COLO829 (cell line): ENCODE measurements around the gene CPNE4.
A peak's percentile ranks its signal among the peaks of the same experiment; 100 is the strongest.
"Not testable (repeated sequence)": the region's sequence is repeated elsewhere in the genome, so short reads cannot be mapped to it uniquely, and the experiment has no call there.

ENCODE experiments used
- DNase-seq: peaks from one replicate; pipeline ENCODE4 v3.0.0; 2012; ENCODE audit warnings: low spot score

CPNE4 gene

DNA sequence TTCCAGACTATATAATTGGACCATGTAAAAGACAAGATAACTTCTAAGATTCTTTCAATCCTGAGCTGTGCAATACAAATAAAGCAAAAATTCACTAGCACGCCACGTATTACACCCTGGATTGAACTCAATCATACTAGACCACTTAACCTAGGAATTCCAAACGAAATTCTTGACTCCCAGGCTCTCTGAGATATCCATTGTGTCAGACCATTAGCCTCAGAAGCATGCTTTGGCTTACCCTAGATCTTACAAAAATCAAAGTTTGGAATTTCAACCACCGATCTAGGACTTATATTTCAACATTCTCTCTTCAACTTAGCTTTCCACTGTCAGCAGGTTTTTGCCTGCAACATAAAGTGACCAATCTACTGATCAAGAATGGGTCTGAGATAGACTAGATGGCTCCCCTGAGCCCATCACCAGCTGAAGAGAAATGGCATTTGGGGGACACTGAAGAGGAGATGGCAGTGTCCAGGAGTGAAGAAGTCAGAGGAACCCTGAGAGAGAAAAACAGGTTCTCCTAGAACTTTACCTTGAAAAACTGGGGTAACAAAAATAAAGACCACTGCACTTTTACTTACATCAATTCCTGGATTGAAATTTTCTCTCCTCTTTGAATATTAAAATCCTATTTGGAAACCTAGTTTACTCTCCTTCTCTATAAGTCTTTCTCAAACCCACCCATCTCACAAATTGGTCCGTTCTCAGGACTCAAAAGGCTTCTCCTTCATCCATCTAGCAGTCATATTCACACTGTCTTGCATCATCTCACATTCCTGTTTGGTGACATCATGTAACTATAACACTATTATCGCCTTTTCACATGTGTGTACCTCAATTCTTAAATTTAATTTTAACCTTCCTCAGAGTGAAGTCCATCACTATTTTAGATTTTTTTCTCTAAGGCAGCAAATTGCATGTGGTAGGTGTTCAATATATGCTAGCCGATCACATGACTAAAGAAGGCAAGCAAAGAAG is 18.5 kb downstream of the CPNE4 start:
- no peak for DNase-seq

DNA sequence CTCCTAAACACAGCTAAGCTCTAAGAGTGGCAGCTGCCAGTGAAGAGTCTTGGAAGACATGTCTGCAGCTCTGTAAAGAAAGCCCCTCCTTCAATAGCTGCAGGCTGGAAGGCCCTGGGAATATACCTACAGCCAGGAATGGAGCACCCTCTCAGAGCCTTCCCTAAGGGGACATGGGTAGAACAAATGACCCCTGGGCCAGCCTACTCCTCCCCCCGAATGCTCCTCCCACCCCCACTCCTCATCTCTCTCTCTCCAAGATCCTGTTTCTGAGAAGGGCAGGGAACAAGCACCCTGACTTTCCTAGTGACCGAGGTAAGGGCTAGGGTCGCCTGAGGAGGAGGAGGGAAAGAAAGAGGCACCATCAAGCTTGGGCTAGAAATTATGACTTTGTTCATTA is 20.7 kb downstream of the CPNE4 start:
- DNase-seq: no peak

DNA sequence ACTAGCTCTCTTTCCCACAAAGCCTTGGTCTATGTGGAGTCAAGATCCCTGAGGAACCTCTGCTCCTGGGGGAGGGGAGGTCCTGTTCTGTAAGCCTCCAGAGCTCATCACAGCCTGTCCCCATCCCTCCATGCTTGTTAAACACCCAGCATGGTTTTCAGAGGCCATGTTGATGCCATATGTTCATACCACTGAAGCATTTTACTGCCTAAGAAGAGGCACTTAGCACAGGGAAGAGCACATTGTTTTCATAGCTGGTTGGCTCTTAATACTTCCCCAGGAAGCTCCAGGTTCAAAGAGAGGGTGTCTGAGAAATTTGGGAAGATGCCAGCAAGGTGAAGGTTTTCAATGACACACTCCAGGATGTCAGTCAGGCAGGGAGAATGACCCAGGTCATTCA is 25.6 kb downstream of the CPNE4 start:
- DNase-seq: no peak

DNA sequence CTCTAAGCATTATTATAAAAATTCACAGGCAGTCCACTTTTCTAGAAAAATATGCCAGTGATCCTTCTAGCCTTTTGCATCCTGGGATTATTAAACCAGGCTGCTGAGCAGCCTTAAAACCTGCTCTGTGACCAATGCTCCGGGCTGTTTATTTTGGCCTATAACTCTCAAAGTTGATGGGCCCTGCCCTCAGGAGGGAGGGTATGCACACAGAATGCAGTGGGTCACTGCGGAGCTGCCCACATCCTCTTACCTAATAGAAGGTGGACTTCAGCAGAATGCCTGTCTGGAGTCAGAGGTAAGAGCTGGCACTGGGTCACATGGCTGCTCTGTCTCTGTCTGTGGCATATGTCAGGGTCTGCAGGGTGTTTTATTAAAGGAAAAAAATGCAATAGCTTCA is 26.0 kb downstream of the CPNE4 start:
- DNase-seq: no peak

DNA sequence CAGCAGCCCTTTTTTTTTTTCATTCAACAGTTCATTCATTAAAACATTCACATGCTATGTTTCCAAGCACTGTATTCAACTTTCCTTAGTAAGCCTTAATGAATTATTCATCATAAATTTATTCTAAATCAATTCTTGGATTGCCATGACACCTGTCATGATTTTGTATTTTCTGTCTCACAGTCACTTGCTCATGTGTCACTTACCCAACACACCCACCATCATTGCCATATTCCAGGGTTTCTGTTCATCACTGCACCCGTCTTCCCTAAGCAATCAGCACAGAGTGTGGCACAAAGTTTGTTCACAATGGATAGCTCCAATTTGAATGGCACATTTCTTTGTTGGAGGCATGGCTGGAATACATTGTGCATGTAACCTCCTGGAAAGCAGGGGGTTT is 27.2 kb downstream of the CPNE4 start:
- no peak for DNase-seq

DNA sequence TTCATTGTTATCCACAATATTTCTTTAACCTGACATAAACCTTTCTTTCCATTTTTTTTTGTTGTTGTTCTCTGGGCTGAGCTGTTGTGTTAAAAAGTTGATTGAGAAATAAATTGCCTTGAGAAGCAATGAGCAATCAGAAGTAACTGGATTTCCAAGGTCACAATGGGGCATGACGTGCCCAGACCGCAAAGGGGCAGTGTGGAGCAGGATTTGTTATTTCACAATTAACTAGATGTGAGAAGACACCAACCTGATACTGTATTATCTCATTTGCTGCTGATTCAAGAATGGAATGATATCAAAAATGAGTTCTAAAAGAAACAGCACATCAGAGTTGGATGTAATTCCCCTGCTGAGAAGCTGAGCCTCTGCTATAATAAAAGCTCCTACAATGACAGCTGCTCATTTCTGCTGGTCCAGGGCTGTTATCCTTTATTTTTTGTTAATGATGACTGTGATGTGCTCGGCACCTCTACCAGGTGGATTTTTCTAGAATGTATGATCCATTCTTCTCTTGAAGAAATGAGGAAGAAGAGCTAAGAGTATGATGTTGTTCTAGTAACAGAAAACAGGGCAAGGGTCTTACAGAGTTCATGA is 28.1 kb downstream of the CPNE4 start:
- DNase-seq: peak; percentile 50

DNA sequence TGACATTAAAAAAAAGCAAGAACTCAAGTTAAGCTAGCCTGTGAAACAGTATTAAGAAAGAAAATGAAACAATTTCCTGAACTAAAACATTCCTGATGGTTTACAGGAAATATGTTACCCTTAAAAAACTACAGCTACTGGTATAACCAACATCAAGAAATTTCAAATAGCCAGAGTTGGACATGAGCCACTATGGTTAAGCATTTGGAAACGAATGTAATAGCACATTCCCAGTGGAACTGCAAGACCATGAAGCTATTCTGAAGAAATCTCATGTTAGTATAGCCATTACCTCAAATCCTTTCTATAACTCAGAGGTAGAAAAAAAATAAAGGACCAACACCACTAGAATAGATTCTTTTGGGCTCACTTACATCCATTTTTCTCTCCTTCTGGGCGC is 30.2 kb downstream of the CPNE4 start:
- DNase-seq: no peak

DNA sequence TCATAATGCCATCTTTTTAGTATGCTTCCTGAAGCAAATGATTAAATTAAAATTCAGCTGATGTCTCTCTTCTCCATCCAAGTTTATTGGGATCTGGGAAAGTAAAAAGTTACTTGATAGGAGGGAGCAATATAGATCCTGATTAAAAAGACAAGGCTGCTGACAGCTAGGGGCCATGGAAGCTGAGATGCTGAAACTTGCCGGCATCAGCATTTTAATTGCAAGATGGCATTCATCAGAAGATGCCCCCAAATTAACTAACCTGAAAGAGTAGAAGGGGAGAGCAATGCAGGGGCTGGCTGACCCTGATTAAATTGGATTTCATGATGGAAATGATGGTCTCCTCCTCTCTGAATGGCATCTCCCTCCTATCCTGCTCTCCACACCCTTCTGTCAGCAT is 31.1 kb downstream of the CPNE4 start:
- DNase-seq: no peak

DNA sequence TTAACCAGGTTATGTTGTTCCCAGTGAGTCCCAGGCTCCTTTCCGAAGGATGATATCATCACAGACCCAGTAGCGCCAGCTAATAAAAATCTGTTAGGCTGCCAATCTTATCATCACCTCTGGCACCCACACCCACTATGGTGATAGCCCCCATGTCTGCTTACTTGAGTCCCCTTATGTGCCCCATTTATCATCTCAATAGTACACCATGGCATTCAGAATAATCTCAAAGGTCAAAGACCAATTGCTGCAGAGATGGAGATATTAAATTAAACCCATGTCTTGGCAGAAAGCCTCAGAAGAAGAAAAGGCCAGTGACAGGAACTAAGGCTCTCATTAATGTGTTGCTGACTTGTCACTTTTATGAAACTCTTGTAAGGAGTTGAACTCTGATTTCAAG is 32.8 kb downstream of the CPNE4 start:
- no peak for DNase-seq

DNA sequence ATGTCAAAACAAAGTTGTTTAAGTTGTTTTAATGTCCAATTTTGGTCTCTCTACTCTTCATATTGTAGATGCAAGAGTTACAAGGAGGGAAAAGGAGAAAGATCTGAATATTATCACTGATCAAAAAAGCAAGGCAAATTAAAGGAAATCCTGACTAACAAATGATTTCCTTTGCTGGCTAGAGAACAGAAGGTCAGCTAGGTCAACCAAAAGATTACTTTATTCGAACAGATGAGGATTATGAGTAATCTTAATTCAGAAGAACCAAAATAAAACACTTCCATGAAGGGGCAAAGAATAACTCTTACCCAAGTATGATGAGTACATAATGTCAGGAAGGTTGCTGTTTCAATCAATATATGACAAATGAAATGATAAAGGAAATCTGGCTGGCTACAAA is 33.8 kb downstream of the CPNE4 start:
- no peak for DNase-seq

DNA sequence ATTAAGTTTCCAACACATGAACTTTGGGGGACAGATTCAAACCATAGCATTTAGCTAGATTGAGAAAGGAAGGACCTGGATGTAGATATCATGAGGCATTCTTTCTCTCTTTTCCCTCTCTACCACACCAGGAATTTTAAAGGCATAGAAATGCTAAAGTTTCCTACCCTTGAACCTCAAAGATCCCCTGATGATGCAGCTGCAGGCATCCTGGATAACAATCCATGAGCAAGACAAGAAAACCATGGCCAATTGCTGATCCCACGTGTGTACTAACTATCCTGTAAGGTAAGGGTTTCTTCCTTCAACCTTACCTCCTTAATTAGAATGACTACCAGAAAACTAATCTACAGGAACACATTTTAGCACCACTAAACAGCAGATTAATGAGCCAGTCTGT is 36.8 kb downstream of the CPNE4 start:
- DNase-seq: no peak

DNA sequence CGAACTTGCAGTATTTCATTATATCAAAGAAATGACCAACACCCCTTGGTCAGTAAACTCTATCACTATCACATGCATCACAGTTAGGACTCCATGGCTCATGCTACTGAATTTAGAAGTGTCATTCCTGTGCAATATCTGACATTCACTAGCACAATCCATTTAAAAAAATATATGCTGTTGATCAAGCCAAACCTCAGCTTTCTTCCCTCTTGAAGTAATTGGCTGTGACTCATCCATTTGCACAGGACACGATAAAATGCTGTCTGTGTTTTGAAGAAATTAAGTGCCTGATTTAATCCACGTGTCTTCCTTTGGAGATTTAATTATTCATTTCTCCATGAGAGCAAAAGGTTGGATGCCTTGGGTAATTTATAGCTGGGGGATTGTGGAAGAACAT is 38.9 kb downstream of the CPNE4 start:
- DNase-seq: peak; percentile 63

DNA sequence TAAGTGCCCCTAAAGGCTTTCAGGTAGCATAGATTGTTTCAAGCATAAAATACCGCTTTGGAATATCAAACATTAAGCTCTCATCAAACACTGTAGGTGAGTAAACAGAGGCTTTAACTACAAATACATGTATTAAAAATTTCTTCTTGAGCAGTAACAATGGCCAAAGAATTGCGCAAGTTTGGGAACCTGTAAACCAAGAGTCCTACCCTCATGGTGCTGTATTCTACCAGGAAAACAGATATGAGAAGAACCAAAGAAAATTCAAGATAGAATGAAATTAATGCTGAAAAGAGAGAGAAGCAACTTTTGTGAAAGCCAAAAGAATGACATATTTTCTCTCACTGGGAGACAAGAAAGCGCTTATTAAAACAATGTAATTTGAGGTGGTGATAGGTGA is 45.5 kb downstream of the CPNE4 start:
- DNase-seq: no peak

DNA sequence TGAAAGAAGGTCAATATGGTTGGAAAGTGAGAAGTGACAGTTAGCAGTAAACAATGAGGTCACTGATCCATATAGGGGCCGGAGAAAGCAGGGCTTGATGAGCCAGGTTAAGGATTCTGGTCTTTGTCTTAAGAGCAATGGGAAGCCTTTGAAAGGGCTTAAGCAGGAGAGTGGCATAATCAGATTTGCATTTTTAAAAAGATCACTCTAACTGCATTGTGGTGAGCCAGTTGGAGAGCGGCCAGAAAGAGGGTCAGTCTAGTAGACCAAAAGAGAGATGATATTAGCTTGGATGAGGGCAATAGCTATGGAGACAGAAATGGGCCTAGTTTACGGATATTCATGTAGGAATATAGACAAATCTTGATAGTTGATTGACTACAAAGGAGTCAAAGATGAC is 46.6 kb downstream of the CPNE4 start:
- DNase-seq: no peak

DNA sequence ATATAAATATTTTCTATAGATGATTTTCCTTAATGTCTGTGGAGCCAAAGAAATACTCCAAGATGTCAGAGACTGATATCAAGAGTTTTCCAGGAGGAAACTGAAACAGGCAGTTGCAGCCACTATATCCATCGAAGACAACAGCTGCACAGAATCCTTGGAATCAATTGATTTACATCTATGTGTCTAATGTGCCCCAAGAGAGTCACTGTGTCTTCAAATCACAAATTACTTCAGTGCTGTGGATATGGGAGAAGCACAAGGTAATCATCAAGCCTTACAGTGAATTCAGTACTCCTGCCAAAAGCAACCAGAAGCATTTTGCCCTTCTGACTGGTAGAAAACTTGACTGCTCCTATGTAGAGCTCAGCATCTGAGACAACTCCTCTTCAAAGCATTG is 51.1 kb downstream of the CPNE4 start:
- DNase-seq: no peak

DNA sequence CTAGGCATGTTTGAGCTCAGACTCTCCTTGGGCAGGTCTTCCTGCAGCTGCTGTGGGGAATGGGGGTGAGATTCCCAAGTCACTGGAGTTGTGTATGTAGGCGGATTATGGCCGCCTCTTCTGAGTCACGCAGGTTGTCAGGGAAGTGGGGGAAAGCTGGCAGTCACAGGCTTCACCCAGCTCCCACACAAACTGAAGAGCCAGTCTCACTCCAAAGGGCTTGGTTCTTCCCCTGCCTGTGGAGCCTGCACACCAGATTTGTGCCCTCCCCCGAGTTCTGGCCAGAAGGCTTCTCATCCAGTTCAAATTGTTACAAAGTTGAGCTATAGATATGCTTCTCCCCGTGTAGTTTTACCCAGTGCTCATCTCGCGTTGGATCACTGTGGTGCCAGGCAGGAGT is 53.5 kb downstream of the CPNE4 start:
- no peak for DNase-seq

DNA sequence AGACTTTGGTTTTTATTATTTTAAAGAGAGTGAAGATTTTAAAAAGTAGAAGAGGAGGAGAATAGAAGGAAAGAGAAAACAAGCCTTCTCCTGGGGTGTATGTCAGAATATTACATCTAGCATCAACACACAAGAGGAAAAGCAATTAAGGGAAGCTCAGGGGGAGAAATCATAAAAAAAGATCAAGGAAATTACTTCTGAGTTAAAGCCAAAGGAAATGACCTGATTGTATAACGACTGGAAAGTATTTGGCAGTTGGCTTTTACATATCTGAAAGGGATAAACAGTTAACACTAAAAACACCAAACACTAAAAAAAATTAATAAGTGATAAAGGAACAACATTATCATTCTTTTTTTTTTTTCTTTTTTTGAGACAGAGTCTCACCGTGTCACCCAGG is 58.4 kb downstream of the CPNE4 start:
- no peak for DNase-seq

DNA sequence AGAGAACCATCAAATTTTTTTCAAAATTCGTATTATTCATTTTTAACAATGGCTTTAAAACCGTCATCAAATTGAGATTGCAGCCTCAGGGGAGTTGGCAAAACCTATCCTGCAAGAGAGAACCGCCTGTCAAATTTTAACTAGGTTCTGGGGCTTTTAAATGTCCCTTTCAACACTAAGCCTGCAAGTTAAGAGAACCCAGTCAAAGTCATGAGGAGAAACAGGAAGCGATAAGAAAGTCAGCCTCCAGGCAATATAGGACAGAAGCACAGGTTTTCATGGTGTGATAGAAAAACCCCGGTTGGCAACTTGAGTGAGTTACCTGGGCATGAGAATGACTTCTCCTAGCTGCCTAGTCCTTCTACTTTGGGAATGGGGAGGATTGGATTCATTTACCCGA is 59.8 kb downstream of the CPNE4 start:
- no peak for DNase-seq

DNA sequence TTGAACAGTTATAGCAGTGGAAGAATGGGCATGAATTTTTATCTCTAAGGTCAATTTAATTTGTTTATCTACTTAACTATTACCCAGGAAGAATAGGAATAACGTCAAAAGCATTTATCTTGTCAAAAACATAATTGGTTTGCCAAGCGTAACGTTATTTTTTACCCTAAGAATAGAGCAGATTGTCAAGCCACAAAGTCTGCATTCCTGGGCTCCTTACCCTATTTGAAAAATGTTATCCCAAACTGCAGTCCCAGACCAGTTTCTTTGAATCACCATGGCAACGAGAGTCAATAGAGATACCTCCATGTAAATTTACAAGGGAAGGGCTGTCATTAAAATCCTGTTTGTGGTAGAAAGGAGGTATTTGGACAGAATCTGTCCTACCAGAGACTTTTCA is 61.1 kb downstream of the CPNE4 start:
- no peak for DNase-seq

DNA sequence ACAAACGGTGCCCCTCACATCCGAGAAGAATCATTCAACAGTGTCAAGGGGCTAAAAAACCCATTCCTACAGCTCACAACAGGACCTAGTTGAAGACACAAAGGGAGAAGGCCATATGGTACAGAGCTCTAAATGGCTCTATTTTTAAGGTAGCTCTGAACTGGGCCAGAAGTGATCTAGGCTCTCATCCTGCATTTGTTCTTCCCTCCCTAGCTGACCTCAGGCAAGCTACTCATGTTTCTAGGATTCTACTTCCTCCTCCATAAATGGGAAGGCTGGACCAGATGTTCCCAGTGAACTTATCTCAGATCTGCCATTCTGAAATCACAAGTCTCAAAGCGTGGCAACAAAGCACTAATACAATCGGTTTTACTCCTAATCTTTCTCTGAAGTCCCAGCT is 62.3 kb downstream of the CPNE4 start:
- no peak for DNase-seq

DNA sequence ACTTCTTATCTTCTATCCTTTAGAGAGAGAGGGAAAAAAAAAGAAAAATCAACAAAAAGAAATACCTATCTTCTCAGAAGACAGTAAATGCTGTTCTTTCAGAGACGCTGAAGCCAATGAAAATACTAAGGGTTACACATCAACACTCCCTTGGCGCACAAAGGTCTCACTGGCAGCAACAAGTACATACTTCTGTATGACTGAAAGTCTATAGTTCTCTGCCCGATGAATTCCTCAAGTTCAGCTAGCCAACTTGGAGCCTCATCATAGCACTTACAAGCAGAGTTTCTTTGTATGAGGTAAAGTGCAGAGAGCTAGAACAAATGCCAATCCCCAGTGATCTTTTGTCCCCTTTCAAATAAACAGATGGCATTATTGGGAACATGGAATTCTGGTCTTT is 62.7 kb downstream of the CPNE4 start:
- DNase-seq: no peak

DNA sequence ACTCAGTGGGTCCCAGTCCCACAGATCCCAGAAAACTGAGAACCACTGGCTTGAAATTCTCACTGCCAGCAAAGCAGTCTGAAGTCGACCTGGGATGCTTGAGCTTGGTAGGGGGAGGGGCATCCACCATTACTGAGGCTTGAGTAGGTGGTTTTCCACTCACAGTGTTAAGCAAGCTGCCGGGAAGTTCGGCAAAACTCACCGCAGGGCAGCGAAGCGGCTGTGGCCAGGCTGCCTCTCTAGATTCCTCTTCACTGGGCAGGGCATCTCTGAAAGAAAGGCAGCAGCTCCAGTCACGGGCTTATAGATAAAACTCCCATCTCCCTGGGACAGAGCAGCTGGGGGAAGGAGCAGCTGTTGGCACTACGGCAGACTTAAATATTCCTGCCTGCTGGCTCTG is 71.4 kb downstream of the CPNE4 start:
- not testable (repeated sequence) for DNase-seq

DNA sequence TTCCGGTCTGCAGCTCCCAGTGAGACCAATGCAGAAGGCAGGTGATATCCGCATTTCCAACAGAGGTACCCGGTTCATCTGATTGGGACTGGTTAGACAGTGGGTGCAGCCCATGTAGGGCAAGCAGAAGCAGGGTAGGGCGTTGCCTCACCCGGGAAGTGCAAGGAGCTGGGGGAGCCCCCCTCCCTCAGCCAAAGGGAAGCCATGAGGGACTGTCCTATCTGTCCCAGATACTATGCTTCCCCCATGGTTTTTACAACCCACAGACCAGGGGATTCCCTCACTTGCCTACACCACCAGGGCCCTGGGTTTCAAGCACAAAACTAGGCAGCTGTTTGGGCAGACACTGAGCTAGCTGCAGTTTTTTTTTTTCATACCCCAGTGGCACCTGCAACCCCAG is 71.8 kb downstream of the CPNE4 start:
- no peak for DNase-seq

DNA sequence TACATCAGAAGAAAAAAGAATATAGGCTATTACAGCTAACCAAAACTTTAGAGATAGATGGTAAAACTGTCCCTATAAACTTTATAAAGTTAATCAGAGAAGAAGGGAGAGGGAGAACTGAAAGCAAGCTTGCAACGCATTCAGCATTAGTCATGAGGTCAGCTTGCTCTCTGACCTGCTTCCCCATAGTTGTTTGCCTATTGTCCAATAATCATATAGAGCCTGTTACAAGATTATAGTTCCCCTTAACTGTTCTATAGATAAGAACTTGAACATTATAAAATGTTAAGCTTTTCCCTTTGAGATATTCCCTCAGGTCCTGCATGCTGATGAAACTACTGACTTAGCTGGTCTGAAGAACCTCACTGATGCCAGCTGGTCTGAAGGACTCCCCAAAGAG is 74.5 kb downstream of the CPNE4 start:
- DNase-seq: no peak
